Type B pancreatic cell (in vitro differentiated cells): Measurements from ENCODE around the gene MSI2. TPM values are rescaled to one million over a fixed set of nuclear protein-coding genes. Genes with fewer than 3 reads are reported as not detected.

Experiments used
- DNase-seq: peaks from one replicate; pipeline ENCODE4 v3.0.0; 2021; ENCODE audit warnings: mixed read lengths; ENCODE audit not compliant: unreplicated experiment; ENCODE audit errors: extremely low spot score
- H3K27ac Mint-ChIP-seq: 2 replicates; pipeline ENCODE4 v1.8.0; 2021; ENCODE audit warnings: mild to moderate bottlenecking, mixed read lengths
- H3K27me3 Mint-ChIP-seq: 2 replicates; pipeline ENCODE4 v1.8.0; 2021; ENCODE audit warnings: mixed read lengths
- H3K36me3 Mint-ChIP-seq: 2 replicates; pipeline ENCODE4 v1.8.0; 2021; ENCODE audit warnings: mixed read lengths
- H3K4me1 Mint-ChIP-seq: one replicate; pipeline ENCODE4 v1.8.0; 2021; ENCODE audit warnings: mixed read lengths; ENCODE audit not compliant: unreplicated experiment
- H3K4me3 Mint-ChIP-seq: 2 replicates; pipeline ENCODE4 v1.8.0; 2021; ENCODE audit warnings: mild to moderate bottlenecking, mixed read lengths
- H3K9me3 Mint-ChIP-seq: 2 replicates; pipeline ENCODE4 v1.8.0; 2021; ENCODE audit warnings: mixed read lengths
- CTCF ChIP-seq: fragments of 200-600 bp; sonication (generic); conservative IDR thresholded peaks from 2 replicates; pipeline ENCODE4 v1.5.0; 2021; ENCODE audit warnings: antibody characterized with exemption, mild to moderate bottlenecking
- total RNA-seq: library from RNA; stranded (reverse); gene quantifications from 2 replicates; pipeline ENCODE4 v1.2.1, GENCODE V29; 2021; ENCODE audit warnings: low replicate concordance

MSI2 gene
- total RNA-seq, 1 donor from 2014 or later, result 158 TPM

GRCh38 chr17:57286399-57287105, 30.2 kb downstream of the MSI2 start:
- H3K36me3 Mint-ChIP-seq, result peaks cover 26% of the 10 kb centered on the region
- DNase-seq, result no peak
- H3K27ac Mint-ChIP-seq, result peak overlapping the region; percentile 4
- no peaks in the 10 kb centered on the region for H3K9me3 Mint-ChIP-seq
- peaks cover 83% of the 10 kb centered on the region for H3K4me1 Mint-ChIP-seq
- H3K4me3 Mint-ChIP-seq, result peak overlapping the region; percentile 50
- H3K27me3 Mint-ChIP-seq, result no peaks in the 10 kb centered on the region
- no peak for TF ChIP-seq CTCF

GRCh38 chr17:57288040-57288772, 31.9 kb downstream of the MSI2 start:
- Mint-ChIP-seq H3K27ac (peak overlapping the region; percentile 33), H3K4me1 (peaks cover 81% of the 10 kb centered on the region), H3K4me3 (peak overlapping the region; percentile 26), H3K9me3 (no peaks in the 10 kb centered on the region), H3K36me3 (peaks cover 28% of the 10 kb centered on the region), H3K27me3 (no peaks in the 10 kb centered on the region)
- TF ChIP-seq CTCF, result no peak
- no peak for DNase-seq

- no peak for DNase-seq
- peaks cover 24% of the 10 kb centered on the region for H3K36me3 Mint-ChIP-seq
- peaks cover 76% of the 10 kb centered on the region for H3K4me1 Mint-ChIP-seq
- no peak for TF ChIP-seq CTCF
- no peaks in the 10 kb centered on the region for H3K9me3 Mint-ChIP-seq
- H3K27me3 Mint-ChIP-seq, result no peaks in the 10 kb centered on the region
- H3K27ac Mint-ChIP-seq, result peak overlapping the region; percentile 33
- peak overlapping the region; percentile 26 for H3K4me3 Mint-ChIP-seq
These were observed 32.4 kb downstream of the MSI2 start for GRCh38 chr17:57288773-57289121.

GRCh38 chr17:57289130-57289529, 32.8 kb downstream of the MSI2 start:
- Mint-ChIP-seq H3K27ac (no peak overlapping the region), H3K4me3 (peak overlapping the region; percentile 28), H3K27me3 (no peaks in the 10 kb centered on the region), H3K9me3 (no peaks in the 10 kb centered on the region), H3K4me1 (peaks cover 79% of the 10 kb centered on the region), H3K36me3 (peaks cover 27% of the 10 kb centered on the region)
- TF ChIP-seq CTCF, result no peak
- no peak for DNase-seq

- H3K36me3 Mint-ChIP-seq, result peaks cover 26% of the 10 kb centered on the region
- H3K9me3 Mint-ChIP-seq, result no peaks in the 10 kb centered on the region
- H3K27me3 Mint-ChIP-seq, result no peaks in the 10 kb centered on the region
- H3K4me1 Mint-ChIP-seq, result peaks cover 79% of the 10 kb centered on the region
- H3K4me3 Mint-ChIP-seq, result peak overlapping the region; percentile 28
- no peak for DNase-seq
- no peak overlapping the region for H3K27ac Mint-ChIP-seq
- TF ChIP-seq CTCF, result no peak
These were observed 33.3 kb downstream of the MSI2 start for GRCh38 chr17:57289613-57290012.
